Central memory CD8-positive, alpha-beta T cell (primary cell): ENCODE results near the gene STIMATE.

Experiments
- ATAC-seq: fragments of 150-1000 bp; cut with Tn5 transposase; replicated peaks from 2 replicates; pipeline ENCODE4 v1.10.0; 2022; ENCODE audit warnings: mild to moderate bottlenecking, moderate FRiP score, moderate number of reproducible peaks; ENCODE audit not compliant: poor library complexity, severe bottlenecking; ENCODE audit errors: extremely low read depth
- DNase-seq, 2 donors: peaks; one replicate each; pipeline ENCODE4 v3.0.0; 2021; ENCODE audit warnings: low spot score in 2 of 2
- H3K27ac Mint-ChIP-seq: one replicate; pipeline ENCODE4 v1.8.0; 2022; ENCODE audit warnings: low read depth, mild to moderate bottlenecking, moderate library complexity, mixed read lengths
- H3K27me3 Mint-ChIP-seq: one replicate; pipeline ENCODE4 v1.8.0; 2022; ENCODE audit warnings: mixed read lengths
- H3K36me3 Mint-ChIP-seq: one replicate; pipeline ENCODE4 v1.8.0; 2022; ENCODE audit warnings: mild to moderate bottlenecking, moderate library complexity, mixed read lengths; ENCODE audit not compliant: insufficient read depth
- H3K4me1 Mint-ChIP-seq: one replicate; pipeline ENCODE4 v1.8.0; 2022; ENCODE audit warnings: mixed read lengths
- H3K4me3 Mint-ChIP-seq: one replicate; pipeline ENCODE4 v1.8.0; 2022; ENCODE audit warnings: mild to moderate bottlenecking, moderate library complexity, mixed read lengths
- H3K9me3 Mint-ChIP-seq: one replicate; pipeline ENCODE4 v1.8.0; 2022; ENCODE audit warnings: mixed read lengths

Gene STIMATE

GRCh38 chr3:52874864-52875587 is 22.3 kb downstream of the STIMATE start:
- no peak overlapping the region for H3K4me3 Mint-ChIP-seq
- H3K27ac Mint-ChIP-seq: no peak overlapping the region
- DNase-seq (no peak), ATAC-seq (no peak)
- no peaks in the 10 kb centered on the region for H3K9me3 Mint-ChIP-seq
- no peaks in the 10 kb centered on the region for H3K27me3 Mint-ChIP-seq
- H3K4me1 Mint-ChIP-seq: peaks cover 62% of the 10 kb centered on the region
- peaks cover 4% of the 10 kb centered on the region for H3K36me3 Mint-ChIP-seq

DNA sequence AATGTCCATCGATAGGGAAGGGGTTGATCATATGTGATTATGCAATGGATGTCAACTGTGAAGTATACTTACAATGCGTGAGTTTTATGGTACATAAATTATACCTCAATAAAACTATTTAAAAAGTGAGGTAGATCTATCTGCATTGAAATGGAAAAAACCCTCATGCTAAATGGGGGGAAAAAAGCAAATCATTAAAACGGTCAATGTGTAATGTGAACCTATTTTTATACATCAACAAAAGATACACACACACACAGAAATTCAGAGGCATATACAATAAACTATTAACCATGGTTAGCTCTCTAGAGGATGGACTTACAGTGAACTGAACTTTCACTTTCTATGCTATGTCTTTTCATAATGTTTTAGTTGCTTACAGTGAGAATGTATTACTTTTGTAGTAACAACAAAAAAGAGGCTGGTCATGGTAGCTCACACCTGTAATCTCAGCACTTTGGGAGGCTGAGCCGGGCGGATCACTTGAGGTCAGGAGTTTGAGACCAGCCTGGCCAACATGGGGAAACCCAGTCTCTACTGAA is 23.1 kb downstream of the STIMATE start:
- Mint-ChIP-seq H3K4me3 (no peak overlapping the region), H3K27ac (peak overlapping the region; percentile 19), H3K36me3 (peaks cover 4% of the 10 kb centered on the region), H3K27me3 (no peaks in the 10 kb centered on the region), H3K9me3 (no peaks in the 10 kb centered on the region), H3K4me1 (peaks cover 60% of the 10 kb centered on the region)
- ATAC-seq (no peak), DNase-seq (no peak)

- Mint-ChIP-seq H3K9me3 (no peaks in the 10 kb centered on the region), H3K27ac (peak overlapping the region; percentile 19), H3K27me3 (no peaks in the 10 kb centered on the region), H3K36me3 (peaks cover 5% of the 10 kb centered on the region), H3K4me1 (peaks cover 60% of the 10 kb centered on the region), H3K4me3 (no peak overlapping the region)
- no peak for DNase-seq
- no peak for ATAC-seq
Observed at GRCh38 chr3:52873433-52874159, 23.8 kb downstream of the STIMATE start.

DNA sequence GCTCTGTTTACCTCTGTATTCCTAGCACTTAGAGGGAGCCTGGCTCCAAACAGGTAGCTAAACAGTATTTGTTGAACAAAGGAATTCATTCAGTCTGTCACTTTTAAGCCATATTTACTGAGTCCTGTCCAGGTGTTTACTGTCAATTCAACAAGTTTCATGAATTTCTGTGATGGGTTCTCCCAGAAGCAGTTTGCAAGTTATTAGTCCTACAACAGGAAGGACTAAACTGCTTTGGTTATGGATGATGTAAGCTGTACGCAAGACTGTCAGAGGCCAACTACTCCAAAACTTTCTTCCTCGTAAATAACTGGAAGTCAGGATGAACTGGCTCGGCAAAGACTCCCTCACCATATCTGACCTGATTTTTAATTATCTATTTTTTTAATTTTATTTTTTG is 25.1 kb downstream of the STIMATE start:
- Mint-ChIP-seq H3K4me1 (peaks cover 61% of the 10 kb centered on the region), H3K4me3 (no peak overlapping the region), H3K27me3 (no peaks in the 10 kb centered on the region), H3K27ac (no peak overlapping the region), H3K36me3 (peaks cover 5% of the 10 kb centered on the region), H3K9me3 (no peaks in the 10 kb centered on the region)
- ATAC-seq (no peak), DNase-seq (no peak)

DNA sequence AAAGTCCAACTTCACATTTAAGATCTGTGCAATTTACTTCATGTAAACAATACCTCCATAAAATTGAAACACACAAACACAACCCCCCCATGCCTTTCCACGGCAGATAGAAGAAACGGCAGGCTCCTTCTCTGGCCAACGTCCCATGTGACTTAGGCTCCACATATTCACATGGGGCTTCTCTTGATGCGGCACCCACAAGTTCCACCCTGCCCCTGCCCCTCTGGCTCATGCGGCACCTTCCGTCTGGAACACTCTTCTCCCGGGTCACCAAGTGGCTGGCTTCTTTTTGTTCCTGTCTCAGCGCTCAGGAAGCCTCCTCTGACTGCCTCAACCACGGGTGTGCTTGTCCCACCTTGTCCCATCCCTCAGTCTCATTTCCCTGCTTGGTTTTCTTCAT is 25.6 kb downstream of the STIMATE start:
- H3K27ac Mint-ChIP-seq: no peak overlapping the region
- H3K36me3 Mint-ChIP-seq: peaks cover 5% of the 10 kb centered on the region

GRCh38 chr3:52870471-52870870 is 26.9 kb downstream of the STIMATE start:
- Mint-ChIP-seq H3K27ac (no peak overlapping the region), H3K4me1 (peaks cover 58% of the 10 kb centered on the region), H3K9me3 (peaks cover 9% of the 10 kb centered on the region), H3K36me3 (peaks cover 5% of the 10 kb centered on the region), H3K27me3 (no peaks in the 10 kb centered on the region), H3K4me3 (no peak overlapping the region)
- DNase-seq (no peak), ATAC-seq (no peak)

More for the DNA sequence above, 25.6 kb downstream of the STIMATE start:
- Mint-ChIP-seq H3K4me1 (peaks cover 61% of the 10 kb centered on the region), H3K27me3 (no peaks in the 10 kb centered on the region), H3K9me3 (no peaks in the 10 kb centered on the region), H3K4me3 (no peak overlapping the region)
- DNase-seq (no peak), ATAC-seq (no peak)

DNA sequence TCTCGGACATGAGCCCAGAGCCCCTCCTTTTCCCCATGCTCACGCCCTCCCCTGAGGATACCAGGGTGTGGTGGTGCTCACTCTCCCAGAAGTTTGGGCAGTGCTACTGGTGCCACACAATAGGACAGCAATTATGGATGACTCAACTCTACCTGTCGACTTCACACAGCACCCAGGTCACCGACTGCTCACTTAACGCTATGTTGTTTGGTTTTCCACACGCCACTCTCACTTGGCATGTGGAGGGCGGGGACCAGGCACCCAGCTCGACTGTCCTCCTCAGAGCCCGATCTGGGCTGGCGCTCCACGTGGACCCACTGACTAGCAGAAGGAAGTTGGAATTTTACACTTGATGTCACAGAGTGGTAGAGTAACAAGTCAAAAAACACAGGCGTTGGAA is 30.9 kb downstream of the STIMATE start:
- Mint-ChIP-seq H3K36me3 (peaks cover 4% of the 10 kb centered on the region), H3K27me3 (no peaks in the 10 kb centered on the region), H3K27ac (peak overlapping the region; percentile 30), H3K9me3 (peaks cover 9% of the 10 kb centered on the region), H3K4me1 (peaks cover 44% of the 10 kb centered on the region), H3K4me3 (no peak overlapping the region)
- no peak for DNase-seq
- ATAC-seq: no peak

- no peak overlapping the region for H3K4me3 Mint-ChIP-seq
- peaks cover 4% of the 10 kb centered on the region for H3K36me3 Mint-ChIP-seq
- DNase-seq: no peak
- no peak for ATAC-seq
- peaks cover 9% of the 10 kb centered on the region for H3K9me3 Mint-ChIP-seq
- H3K27ac Mint-ChIP-seq: peak overlapping the region; percentile 30
- H3K4me1 Mint-ChIP-seq: peaks cover 40% of the 10 kb centered on the region
- H3K27me3 Mint-ChIP-seq: no peaks in the 10 kb centered on the region
Observed at GRCh38 chr3:52865994-52866393, 31.4 kb downstream of the STIMATE start.

DNA sequence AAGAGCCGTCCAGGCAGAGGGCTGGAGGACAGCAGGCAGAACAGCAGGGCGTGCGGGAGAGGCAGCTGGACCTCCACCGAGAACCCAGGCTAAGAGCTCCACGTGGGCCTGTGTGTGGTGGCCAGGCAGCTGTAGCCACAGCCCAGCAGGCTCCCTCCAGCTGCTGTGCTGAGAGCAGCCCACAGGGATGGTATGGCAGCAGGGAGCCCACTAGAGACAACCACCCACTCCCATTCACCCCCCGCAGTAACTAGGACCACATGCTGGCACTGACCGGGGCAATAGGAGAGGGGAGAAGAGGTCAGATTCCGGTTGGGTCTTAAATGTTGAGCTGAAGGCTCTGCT is 37.0 kb downstream of the STIMATE start:
- Mint-ChIP-seq H3K27ac (peak overlapping the region; percentile 3), H3K36me3 (peaks cover 5% of the 10 kb centered on the region), H3K27me3 (no peaks in the 10 kb centered on the region), H3K4me1 (peaks cover 28% of the 10 kb centered on the region), H3K9me3 (no peaks in the 10 kb centered on the region), H3K4me3 (no peak overlapping the region)
- no peak for DNase-seq
- no peak for ATAC-seq

GRCh38 chr3:52859686-52860423 is 37.5 kb downstream of the STIMATE start:
- Mint-ChIP-seq H3K27me3 (no peaks in the 10 kb centered on the region), H3K4me1 (peaks cover 28% of the 10 kb centered on the region), H3K4me3 (no peak overlapping the region), H3K36me3 (peaks cover 5% of the 10 kb centered on the region), H3K27ac (peak overlapping the region; percentile 3), H3K9me3 (no peaks in the 10 kb centered on the region)
- DNase-seq (no peak), ATAC-seq (no peak)

DNA sequence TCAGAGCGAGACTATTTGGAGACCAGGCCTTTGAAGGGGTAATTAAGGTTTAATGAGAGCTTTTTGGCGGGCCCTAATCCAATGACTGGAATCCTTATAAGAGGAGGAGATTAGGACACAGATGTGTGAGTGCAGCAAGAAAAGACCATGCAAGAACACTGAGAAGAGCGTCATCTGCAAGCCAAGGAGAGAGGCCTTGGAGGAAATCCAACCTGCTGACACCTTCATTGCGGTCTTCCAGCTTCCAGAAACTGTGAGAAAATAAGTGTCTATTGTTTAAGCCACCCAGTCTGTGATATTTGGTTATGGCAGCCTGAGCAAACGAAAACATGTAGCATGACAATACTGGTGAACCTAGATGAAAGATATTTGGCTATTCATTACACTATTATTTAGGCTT is 39.5 kb downstream of the STIMATE start:
- H3K36me3 Mint-ChIP-seq: peaks cover 7% of the 10 kb centered on the region
- no peak overlapping the region for H3K4me3 Mint-ChIP-seq
- ATAC-seq: no peak
- no peak for DNase-seq
- H3K27ac Mint-ChIP-seq: no peak overlapping the region
- peaks cover 27% of the 10 kb centered on the region for H3K4me1 Mint-ChIP-seq
- no peaks in the 10 kb centered on the region for H3K27me3 Mint-ChIP-seq
- H3K9me3 Mint-ChIP-seq: no peaks in the 10 kb centered on the region

DNA sequence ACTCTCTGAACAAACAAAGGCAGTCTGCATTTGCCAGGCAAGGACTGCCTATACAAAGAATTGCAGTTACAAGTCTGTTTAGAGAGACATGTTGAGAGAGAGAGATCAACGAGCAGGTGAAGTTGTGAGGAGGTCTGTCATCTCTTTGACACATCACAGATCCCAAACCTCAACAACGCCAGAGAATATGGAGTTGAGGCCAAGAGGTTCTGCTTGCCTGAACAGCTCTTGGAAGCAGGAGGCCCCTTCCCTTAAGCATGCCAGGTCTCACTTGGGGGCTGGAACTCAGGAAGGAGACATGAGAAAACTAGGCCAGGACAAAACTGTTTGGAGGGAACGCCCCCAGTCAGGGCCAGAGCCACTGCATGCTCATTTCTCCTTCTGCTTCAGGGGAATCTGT is 40.2 kb downstream of the STIMATE start:
- no peaks in the 10 kb centered on the region for H3K9me3 Mint-ChIP-seq
- peaks cover 8% of the 10 kb centered on the region for H3K36me3 Mint-ChIP-seq

More for the DNA sequence above, 40.2 kb downstream of the STIMATE start:
- Mint-ChIP-seq H3K4me1 (peaks cover 20% of the 10 kb centered on the region), H3K27me3 (no peaks in the 10 kb centered on the region), H3K4me3 (no peak overlapping the region), H3K27ac (no peak overlapping the region)
- DNase-seq: no peak
- ATAC-seq: no peak
